NCI-H1105 treated with DMSO at 0.1 percent for 48 hours (cell line): ENCODE data around the gene GPR141.

ENCODE experiments used
- DNase-seq: peaks from one replicate; lab custom pipeline; 2025; lab: John Stamatoyannopoulos, UW

GPR141 gene

DNA sequence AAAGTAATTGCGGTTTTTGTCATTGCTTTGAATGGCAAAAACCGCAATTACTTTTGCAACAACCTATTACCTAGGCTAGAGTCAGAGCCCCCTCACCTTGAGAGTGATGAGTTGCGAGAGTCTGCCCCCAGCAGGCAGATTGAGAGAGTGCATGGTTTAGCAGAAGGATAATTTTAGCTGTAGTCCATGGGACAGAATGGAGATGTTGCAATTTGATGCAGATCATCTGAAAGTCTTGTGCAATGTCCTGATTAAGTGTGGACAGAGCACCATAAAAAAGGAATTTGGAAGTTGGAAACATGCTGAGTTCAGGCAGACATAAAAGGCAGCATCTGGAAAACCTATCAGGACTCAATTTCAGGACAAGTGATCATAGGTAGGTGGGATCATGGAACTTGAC, 48.7 kb downstream of the GPR141 start:
- peak; percentile 45 for DNase-seq

DNA sequence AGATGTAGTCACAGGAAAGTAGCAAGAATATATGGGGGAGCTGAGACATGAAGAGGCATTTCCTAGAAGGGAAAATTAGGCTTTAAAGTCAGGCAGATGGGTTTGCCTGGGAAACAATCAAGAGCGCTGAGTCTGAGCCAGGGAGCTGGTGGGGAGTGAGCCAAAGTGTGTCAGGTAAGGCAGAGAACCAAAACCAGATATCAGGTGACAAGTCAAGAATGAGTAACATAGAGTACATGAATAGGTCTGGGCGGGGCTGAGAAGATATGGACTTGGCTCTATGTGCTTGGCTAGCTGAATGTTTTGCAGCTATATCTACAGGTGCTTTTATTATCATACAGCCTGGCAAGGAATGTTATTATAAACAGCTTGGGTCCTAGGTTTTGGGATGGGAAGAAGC, 49.3 kb downstream of the GPR141 start:
- no peak for DNase-seq

DNA sequence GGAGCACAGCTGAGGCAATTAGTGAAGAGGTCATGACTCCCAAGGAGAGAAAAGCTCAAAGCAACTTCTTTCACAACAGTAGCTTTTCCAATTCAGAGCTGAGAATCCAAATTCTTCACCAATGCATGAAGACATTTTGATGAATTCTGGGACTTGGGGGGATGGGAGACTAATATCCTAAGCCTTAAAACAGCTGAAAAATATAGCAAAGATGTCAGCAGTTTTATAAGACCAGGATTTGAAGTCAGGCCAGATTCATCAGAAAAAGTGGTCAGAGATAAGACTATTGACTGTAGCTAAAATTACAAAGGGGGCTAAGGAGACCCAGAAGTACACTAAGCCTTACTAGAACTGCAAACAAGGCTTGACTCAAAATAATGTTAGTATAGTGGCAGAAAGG, 51.6 kb downstream of the GPR141 start:
- no peak for DNase-seq

DNA sequence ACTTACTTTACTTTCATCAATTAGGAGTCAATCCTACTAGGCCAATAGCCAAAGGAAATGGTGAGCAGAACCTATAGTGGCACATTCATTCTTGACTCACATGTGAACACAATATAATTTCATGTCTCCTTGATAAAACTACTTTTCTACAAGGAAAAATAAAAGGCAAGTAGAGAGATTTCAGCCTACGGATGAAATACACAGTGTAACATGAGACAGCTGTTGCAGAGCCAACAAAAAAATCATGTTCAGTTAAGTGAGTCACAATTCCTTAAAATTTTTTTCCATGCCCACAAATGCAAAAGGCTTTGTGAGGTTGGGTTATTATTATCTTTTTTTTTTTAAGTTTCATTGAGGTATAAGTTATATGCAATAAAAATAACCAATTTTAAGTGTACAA, 54.8 kb downstream of the GPR141 start:
- no peak for DNase-seq

DNA sequence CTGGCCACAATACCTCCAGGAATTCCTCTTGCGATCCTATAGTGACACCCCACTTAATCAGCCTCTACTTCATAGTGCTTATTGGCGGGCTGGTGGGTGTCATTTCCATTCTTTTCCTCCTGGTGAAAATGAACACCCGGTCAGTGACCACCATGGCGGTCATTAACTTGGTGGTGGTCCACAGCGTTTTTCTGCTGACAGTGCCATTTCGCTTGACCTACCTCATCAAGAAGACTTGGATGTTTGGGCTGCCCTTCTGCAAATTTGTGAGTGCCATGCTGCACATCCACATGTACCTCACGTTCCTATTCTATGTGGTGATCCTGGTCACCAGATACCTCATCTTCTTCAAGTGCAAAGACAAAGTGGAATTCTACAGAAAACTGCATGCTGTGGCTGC, 56.8 kb downstream of the GPR141 start:
- no peak for DNase-seq

DNA sequence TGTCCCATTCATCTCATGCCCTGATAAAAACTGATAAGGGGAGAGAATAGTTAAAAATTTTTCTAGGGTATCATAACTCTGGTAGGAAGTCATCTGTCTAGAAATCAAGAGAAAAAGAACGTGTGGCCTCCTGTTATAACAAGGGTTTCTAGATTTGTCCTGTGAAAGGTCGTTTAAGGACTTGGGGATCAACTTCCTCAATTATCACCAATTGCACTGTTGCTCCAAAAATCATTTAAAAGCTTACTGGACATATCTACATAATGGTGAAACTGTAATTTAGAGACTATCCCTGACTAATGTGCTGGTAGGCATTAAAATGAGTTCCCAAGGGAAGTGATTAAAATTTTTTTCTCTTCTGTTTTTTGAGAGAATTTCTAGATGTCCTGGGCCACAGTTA, 58.2 kb downstream of the GPR141 start:
- no peak for DNase-seq

DNA sequence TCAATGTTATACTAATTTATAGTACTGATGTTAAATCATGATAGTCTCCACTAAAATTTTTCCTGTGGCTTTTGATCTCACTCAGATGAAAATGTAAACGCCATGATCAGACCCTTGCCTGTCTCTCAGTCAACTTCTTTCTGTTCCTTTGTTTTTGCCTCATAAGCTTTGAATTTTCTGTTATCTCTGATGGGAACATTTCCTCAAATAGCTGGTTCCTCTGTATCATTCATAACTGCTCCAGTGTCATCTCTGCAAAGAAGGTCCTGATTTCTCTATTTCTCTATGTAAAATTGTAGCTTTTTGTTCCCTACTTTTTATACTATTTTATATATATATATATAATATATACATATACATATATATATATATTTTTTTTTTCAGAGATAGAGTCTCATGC, 67.5 kb downstream of the GPR141 start:
- DNase-seq: no peak

DNA sequence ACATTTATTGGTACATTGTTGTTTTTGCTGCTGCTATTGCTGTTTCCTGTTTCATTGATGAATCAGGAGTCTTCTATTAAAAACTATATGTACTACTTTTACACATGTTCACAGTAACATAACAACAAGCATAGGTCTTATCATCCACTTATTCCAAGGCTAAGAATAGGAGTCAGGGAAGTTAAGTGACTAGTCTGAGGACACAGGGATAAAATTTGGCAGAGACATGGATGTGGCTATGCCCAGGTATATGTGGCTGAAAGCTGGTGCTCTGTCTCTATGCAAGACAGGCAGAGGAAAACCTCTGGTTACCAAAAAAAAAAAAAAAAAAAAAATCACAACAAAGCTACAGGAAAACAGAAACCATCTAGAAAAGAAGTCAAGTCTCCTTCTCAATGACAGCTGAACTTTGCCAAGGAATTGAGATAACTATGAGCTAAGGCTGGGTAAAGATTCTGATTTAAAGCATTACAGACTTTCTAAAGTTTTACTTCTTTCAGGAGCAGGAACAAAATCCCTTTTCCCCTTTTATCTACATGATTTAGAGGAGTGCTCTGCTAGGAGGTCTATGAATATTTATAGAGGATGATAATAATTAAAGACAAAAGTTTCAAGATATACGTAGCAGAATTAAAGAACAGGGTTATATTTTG, 70.0 kb downstream of the GPR141 start:
- DNase-seq: no peak

DNA sequence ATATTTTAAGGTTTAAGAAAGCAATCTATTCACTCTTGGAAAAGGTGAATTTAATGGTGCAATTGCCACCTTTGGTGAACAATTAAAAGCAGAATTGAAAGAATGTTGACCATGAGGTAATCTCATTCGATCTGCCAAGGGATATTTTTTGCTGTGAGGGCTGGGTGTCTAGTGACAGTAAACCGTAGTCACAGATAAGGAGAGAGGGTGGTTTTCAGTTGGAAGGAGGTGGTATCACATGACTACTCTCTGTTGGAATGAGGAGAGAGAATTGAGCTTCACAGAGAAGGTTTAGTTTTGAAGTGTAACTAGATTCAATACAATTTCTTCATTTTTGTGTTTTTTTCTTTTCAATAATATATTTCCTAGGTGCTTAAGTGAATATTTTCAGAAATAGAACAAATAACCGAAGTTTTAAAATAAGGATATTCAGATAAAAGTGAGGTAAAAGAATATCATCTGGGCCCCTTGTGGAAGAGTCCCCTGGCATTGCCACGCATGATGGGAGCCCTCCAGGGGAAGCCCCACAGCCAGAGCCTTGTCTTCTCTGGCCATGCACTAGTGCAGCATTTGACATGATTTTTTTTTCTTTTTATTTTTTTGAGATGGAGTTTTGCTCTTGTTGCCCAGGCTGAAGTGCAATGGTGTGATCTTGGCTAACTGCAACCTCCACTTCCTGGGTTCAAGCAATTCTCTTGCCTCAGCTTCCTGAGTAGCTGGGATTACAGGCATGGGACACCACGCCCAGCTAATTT, 73.4 kb downstream of the GPR141 start:
- DNase-seq: no peak

DNA sequence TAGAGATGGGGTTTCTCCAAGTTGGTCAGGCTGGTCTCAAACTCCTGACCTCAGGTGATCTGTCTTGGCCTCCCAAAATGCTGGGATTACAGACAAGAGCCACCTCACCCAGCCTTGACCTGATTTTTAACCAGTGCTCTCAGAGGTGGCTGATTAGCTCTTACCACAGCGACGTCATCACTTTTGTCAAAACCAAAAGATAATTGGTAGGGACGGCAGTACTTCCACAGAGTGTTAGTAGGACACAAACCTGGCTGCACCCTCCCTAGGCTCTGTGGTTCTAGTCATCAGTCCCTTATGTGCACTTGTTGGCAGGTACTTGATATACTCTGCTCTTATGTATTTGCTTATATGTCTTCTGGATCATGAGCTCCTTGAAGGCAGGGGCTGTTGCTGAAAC, 74.0 kb downstream of the GPR141 start:
- no peak for DNase-seq

DNA sequence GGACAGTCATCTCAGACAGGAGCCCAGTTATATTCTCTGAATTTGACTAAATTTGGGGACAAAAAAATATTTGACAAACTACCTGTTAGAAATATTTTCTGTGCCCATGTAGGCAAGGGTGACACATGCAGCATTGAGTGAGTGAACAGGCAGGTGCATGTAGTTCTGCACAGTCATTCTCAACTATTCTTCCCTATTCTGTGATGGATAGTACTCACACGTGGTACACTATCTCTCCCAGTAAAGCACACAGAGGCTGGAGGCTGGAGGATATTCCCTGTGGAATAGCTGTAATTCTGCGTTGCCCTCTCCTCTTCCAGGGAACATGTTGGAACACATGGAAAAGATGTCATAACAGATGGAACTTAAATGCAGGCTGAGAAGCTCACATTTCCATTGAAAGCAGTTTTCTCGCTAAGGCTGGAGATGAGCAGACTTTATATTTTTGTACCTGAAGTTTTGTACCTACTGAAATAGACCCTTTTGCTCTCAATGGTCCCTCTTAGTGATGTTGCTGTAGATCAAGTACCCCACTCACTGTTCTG, 75.0 kb downstream of the GPR141 start:
- no peak for DNase-seq

DNA sequence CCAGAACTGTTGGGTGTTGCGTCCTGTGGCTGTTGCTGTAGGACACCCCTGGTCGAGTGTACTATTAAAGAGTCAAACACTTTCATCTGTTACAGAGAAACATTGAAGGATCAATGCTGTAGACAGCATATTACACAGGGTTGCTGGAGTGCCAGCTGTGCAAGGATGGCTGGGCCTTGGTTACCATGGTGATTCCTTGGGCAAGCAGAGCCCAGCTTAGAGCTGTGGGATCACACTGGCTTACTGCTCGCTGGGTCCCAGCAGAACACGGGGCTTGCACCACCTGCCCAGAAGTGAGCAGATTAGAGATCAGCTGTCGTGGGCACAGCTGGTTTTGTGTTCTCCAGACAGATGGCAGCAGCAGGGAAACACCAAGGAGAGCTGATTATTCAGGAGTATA, 76.0 kb downstream of the GPR141 start:
- DNase-seq: peak; percentile 55

DNA sequence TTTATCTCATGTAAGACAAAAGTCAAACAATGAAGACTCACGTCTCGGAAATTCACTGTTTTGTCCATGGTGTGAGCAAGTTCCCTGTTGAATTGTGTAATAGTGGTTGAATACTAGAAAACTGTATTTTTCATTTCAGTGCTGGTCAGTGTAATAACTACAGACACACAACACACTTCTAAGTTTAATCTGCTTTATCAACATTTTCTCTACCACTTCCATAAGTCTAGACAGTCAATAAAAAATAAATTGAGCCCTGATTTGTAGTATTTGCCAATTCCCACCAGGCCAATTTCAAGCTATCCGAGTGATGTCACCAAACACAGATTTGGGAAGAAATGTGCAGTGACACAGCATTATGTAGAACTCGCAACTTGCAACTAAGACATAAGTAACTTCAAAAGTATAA, 81.9 kb downstream of the GPR141 start:
- DNase-seq: no peak

DNA sequence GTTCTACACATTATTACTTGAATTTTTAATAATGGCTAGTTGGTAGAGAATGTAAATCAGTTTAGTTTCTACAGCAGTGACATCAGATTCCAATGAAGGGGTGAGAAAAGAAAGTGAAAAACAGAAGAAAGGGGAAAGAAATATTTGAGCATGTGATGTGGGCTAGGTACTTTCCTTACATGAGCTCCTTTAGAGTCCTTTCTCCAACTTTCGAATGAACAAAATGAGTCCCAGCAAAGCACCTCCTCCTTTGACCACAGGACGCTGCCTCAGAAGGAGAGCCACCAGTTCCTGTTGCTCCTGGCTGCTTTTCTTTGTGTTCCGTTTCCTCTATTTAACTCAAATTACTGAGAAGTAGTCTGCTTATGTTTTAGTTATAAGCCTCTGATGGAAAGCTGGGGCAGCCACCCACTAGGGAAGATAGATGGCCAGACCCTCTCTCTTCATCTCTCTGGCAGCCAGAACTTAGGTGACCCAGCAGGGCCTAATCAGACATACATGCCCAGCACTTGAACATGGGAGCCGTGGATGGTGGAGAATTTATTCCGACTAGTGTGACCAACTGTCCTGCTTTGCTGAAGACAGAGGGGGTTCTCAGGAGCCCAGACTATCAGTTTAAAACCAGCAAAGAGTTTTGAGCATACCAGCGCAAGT, 82.4 kb downstream of the GPR141 start:
- DNase-seq: no peak

DNA sequence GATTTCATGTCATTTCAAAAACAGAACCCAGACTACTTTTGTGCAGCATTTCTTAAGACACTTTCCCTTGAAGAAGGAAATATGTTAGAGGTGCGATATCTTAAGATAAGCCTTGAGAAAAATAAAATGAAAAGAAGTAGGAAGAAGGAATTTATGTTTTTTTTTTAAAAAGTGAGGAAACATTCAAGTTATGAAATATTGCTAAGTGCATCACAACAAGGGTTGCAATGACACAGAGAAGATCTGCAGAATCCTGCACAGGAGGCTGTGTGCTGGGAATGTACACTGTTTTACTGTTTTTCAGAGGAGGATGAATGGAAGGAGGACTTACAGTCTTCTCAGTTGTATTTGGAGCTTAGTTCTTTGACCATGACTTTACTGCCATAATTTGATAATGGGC, 85.0 kb downstream of the GPR141 start:
- no peak for DNase-seq

DNA sequence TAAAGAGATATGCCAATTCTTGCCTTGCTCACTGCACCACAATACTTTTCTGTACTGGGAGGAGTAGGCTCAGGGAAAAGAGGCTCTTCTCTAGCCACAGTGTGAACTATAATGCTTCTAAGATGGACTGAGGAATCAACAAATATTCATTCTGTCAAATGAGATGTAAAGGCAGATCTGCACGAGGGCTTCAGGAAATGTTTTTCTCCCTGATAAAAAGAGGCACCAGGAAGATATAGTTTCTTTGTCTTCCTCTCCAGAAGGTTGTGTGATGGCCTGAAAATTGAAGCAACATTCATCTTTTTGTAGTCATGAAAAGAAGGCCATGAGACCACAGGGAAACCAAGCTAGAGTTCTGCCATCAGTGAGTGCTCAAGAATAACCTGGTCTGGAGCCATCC, 85.7 kb downstream of the GPR141 start:
- no peak for DNase-seq

DNA sequence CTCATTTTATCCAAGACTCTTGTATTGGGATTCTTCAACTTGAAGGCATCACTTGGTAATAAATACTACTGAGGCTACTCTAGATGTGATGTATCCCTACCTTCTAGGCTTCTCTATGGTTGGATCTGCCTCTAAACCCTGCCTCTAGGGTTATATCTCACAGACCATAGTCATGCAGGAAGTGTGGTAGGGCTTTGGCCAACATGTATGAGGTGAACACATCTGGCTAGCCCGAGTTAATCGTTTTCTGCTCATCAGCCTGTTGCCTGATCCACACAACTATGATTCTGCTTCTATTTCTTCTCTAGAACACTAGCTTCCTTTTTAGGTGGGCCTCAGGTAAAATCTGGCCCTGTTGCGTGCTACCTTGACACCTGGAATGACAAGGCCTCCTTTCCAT, 86.2 kb downstream of the GPR141 start:
- DNase-seq: no peak

DNA sequence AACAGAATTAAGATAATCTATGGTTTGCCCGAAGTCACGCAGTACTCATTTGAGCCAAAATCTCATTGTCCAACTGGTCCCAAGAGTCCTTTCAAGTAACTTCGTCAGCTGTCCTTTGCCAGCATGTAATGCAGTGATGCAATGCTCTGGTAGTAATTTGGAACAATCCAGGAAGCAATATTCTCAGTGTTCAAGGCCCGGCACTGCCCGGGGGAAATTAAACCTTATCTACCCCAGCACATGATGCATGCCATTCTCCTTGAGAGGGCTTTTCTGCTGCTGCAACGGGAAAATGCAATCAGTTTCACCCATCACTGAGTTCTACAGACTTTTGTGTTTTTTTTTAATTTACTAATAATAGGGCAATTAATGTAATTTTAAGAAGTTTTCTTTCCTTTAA, 87.3 kb downstream of the GPR141 start:
- no peak for DNase-seq

DNA sequence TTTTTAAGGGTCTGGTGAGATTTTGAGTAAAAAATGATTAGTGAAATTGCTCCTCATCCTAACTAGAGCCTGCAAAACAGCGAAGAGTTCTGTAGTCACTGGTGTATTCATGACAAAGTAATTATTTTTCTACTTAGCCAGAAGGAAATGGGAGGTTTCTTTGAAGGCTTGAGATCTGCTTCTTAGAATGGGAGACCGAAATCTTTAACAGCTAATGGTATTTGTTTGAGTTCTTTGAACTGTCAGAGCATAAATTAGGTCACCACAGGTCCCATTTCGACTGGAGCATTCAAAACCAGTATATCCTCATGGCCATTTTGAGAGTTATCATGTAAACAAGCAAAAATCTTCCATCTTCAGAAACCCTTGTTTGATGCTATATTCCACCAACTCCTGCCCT, 87.8 kb downstream of the GPR141 start:
- no peak for DNase-seq

DNA sequence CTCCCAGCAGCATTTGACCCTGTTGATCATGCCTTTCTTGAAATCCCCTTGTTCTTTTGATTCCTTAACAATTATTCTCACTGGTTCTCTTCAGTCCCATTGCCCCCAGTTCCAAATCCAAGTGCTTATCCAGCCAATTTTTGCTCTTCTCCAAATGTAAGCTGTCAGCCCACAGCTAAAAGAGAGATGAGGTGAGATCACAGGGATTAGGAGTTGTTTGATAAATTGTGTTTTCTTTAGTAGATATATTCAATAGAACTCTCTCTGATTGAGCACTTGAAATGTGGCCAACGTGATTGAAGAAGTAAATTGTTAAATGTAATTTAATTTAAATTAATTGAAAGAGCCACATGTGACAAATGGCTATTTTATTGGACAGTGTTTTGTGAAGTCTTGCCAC, 88.2 kb downstream of the GPR141 start:
- no peak for DNase-seq

DNA sequence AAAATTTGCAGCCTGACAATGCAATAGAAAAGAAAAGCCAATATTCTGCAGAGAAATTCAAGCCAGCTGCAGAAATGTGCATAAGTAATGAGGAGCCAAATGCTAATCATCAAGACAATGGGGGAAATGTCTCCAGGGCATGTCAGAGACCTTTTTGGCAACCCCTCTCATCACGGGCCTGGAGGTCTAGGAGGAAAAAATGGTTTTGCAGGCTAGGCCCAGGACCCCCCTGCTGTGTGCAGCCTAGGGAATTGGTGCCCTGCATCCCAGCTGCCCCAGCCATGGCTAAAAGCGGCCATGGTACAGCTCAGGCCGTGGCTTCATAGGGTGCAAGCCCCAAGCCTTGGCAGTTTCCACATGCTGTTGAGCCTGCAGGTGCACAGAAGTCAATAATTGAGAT, 92.4 kb downstream of the GPR141 start:
- no peak for DNase-seq

DNA sequence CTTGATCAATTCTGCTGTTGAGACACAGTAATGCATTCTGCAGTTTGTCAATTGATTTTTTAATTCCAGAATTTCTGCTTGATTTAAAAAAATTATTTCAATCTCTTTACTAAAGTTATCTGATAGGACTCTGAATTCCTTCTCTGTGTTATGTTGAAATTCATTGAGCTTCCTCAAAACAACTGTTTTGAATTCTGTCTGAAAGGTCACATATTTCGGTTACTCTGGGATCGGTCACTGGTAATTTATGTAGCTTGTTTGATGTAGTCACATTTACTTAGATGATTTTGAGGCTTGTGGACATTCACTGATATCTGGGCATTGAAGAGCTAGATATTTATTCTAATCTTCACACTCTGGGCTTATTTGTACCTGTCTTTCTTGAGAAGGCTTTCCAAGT, 97.6 kb downstream of the GPR141 start:
- DNase-seq: no peak

DNA sequence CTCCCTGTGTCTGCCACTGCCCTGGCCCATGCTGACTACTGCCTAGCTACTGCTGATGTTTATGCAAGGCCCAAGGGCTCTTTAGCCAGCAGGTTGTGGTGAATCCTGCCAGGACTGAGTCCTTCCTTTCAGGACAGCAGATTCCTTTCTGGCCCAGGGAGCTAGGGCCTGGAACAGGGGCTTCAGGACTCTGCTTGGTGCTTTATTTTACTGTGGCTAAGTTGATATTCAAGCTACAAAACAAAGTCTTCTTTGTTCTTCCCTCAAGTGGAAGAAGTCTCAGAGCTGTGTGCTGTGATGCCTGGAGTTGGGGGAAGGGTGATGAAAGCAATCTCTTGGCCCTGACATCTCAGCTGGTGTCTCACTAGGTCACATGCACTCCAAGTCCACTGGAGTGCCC, 98.6 kb downstream of the GPR141 start:
- DNase-seq: no peak
